GM12873 (cell line): ENCODE measurements around the gene OCRL.

Experiments used
- CTCF ChIP-seq: IDR thresholded peaks from 2 replicates; pipeline ENCODE4 v1.5.1; 2012; ENCODE audit warnings: low read depth, mild to moderate bottlenecking, moderate library complexity, low read length, control low read depth; ENCODE audit not compliant: insufficient read depth; ENCODE audit errors: missing control alignments

Gene OCRL

GRCh38 chrX:129634541-129634940 lies 94.5 kb downstream of the OCRL start:
- TF ChIP-seq CTCF, result no peak

- no peak for TF ChIP-seq CTCF
Measured at GRCh38 chrX:129636175-129636681, 96.2 kb downstream of the OCRL start.

DNA sequence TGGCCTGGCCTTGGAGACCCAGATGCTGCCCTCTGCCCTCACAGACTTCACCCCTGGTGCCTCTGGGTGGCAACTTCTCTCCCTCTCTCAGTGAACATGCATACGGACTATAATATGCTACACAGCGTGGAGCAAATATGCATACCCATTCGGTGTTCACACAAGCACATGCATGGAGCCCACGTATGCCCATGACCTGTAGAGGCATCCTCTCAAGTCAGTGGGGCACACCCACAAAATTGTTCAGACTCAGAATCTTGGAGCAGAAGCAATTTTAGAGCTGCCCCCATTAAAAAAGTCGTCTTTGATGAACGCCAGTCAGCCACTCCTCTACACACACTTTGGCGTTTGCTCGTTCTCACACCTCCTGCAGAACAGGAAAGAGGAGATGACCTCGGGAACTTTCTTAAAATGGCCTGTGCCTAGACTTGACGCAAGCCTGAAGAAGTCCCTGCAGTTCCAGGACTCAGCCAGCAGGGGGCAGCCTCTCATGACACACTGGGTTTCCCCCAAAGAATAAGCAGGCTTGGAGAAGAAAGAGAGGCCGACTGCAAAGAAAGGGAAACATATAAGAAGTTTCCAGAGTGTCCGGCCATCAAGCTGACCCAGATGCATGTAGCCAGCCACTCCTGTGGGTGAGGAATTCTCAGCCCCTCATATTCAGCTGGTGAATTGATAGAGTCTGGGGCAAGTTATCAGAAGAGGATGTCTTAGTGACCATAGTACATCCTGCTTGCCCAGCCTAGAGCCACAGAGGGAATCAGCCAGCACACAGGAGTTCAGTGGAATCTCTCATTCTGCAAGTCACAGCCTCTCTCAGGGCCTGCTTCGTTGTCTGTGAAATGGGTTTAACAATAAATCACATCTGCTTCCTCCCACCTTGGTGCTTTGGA lies 97.4 kb downstream of the OCRL start:
- peak; percentile 98 for TF ChIP-seq CTCF

- no peak for TF ChIP-seq CTCF
Measured at GRCh38 chrX:129638917-129639316, 98.9 kb downstream of the OCRL start.

DNA sequence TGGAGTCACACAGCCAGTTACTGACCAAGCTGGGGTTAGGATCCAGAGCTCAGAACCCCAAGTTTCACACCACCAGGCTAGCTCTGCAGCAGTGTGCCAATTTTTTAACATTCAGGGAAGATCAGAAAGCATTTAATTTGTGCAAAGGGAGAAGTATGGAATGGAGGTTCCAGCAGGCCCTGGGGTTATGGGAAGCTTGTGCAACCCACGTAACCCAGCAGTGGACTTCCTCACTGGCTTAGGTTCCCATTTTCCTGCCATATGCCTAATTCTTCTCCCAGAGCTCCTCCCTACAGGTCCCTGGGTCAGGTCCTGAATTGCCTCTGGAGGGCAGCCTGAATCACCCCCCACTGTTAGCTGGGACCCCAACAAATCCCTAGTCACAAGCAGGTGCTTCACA lies 100.7 kb downstream of the OCRL start:
- no peak for TF ChIP-seq CTCF

DNA sequence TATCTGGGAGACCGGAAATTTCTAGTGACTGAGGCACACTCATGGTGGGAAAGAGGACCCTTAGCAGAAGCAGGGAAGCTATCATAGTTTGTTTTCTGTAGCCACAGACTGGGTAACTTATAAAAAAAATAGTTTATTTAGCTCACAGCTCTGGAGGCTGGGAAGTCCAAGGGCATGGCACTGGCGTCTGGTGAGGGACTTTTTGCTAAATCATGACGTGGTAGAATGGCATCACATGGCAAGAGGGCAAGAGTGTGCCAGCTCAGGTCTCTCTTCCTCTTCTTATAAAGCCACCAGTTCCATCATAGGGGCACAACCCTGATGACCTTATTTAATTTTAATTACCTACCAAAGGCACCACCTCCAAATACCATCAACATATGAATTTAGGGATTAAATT lies 101.4 kb downstream of the OCRL start:
- no peak for TF ChIP-seq CTCF

GRCh38 chrX:129641941-129642340 lies 101.9 kb downstream of the OCRL start:
- no peak for TF ChIP-seq CTCF
